Panc1 (cell line): ENCODE results near the gene MZB1.

Source experiments
- POLR2AphosphoS5 ChIP-seq: IDR thresholded peaks from 2 replicates; pipeline ENCODE4 v1.6.1; 2012; ENCODE audit warnings: mild to moderate bottlenecking, low read depth, low read length, moderate library complexity
- SIN3A ChIP-seq: IDR thresholded peaks from 2 replicates; pipeline ENCODE4 v1.6.1; 2012; ENCODE audit warnings: low read depth, mild to moderate bottlenecking, low read length, moderate library complexity, borderline replicate concordance; ENCODE audit not compliant: insufficient read depth
- TCF7L2 ChIP-seq: IDR thresholded peaks from 2 replicates; pipeline ENCODE4 v1.6.1; 2011; ENCODE audit warnings: mild to moderate bottlenecking, low read depth, low read length, inconsistent platforms
- TF ChIP-seq, protein P1 (sequence below): fragments of 450-650 bp; IDR thresholded peaks from 2 replicates; pipeline ENCODE4 v1.5.1; 2017; ENCODE audit warnings: mild to moderate bottlenecking
- TF ChIP-seq, protein P2 (sequence below), 2 experiments: IDR thresholded peaks; 2 replicates each; pipeline ENCODE4 v1.6.1; 2011 to 2012; ENCODE audit warnings: low read depth in 2 of 2, control low read depth in 1 of 2, low read length in 1 of 2, mild to moderate bottlenecking in 1 of 2, moderate library complexity in 1 of 2; ENCODE audit not compliant: insufficient read depth in 1 of 2

DNA sequence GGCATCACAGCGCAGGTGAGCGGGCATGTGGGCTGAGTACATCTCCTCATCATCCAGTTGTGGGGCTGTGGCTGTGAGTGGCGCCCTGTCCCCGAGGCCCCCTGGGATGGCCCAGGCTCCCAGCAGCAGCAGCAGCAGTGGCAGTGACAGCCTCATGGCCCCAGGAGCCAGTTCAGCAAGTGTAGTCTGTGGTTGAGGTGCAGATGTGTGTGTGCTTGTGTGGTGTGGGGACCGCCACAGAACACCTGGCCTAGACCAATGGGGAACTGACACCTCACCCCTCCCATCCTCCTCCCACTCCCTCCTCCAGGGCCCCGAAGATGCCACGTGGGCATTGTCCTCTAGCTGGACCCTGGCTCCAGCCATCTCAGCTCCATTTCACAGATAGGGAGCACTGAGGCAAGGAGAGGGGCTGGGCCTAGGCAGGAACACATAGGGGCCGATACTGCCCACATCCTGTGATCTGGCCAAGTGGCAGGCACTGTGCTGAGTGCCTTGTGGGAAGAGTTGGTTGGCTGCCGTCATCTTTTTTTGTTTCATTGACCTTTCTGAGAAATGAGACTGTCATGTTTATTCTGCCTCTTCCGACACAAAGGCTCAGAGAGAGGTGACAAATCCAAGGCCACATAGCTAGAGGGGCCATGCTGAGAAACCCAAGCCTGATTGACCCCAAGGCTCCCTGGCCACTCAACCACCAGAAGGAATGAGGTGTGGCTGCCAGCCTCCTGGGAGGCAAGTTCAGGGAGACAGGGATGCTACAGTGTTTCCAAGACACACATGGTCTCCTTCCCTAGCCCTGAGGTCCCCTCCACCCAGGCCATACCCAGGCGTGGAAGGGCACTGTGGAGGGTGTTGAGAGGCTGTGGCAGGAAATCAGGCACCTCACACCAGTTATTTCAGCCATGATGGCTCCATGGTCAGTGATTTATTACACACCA is at the start of gene MZB1:
- TF ChIP-seq, protein P1, sequence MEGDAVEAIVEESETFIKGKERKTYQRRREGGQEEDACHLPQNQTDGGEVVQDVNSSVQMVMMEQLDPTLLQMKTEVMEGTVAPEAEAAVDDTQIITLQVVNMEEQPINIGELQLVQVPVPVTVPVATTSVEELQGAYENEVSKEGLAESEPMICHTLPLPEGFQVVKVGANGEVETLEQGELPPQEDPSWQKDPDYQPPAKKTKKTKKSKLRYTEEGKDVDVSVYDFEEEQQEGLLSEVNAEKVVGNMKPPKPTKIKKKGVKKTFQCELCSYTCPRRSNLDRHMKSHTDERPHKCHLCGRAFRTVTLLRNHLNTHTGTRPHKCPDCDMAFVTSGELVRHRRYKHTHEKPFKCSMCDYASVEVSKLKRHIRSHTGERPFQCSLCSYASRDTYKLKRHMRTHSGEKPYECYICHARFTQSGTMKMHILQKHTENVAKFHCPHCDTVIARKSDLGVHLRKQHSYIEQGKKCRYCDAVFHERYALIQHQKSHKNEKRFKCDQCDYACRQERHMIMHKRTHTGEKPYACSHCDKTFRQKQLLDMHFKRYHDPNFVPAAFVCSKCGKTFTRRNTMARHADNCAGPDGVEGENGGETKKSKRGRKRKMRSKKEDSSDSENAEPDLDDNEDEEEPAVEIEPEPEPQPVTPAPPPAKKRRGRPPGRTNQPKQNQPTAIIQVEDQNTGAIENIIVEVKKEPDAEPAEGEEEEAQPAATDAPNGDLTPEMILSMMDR, result no peak
- TF ChIP-seq POLR2AphosphoS5, result no peak
- TF ChIP-seq, protein P2, sequence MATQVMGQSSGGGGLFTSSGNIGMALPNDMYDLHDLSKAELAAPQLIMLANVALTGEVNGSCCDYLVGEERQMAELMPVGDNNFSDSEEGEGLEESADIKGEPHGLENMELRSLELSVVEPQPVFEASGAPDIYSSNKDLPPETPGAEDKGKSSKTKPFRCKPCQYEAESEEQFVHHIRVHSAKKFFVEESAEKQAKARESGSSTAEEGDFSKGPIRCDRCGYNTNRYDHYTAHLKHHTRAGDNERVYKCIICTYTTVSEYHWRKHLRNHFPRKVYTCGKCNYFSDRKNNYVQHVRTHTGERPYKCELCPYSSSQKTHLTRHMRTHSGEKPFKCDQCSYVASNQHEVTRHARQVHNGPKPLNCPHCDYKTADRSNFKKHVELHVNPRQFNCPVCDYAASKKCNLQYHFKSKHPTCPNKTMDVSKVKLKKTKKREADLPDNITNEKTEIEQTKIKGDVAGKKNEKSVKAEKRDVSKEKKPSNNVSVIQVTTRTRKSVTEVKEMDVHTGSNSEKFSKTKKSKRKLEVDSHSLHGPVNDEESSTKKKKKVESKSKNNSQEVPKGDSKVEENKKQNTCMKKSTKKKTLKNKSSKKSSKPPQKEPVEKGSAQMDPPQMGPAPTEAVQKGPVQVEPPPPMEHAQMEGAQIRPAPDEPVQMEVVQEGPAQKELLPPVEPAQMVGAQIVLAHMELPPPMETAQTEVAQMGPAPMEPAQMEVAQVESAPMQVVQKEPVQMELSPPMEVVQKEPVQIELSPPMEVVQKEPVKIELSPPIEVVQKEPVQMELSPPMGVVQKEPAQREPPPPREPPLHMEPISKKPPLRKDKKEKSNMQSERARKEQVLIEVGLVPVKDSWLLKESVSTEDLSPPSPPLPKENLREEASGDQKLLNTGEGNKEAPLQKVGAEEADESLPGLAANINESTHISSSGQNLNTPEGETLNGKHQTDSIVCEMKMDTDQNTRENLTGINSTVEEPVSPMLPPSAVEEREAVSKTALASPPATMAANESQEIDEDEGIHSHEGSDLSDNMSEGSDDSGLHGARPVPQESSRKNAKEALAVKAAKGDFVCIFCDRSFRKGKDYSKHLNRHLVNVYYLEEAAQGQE (IDR thresholded peaks at IDR 0.05; ENCODE audit: insufficient read depth in 1 of 2, low read depth in 2 of 2, low read length in 1 of 2), result no peak
- TF ChIP-seq SIN3A, result no peak
- TF ChIP-seq TCF7L2, result no peak
